Measurements from ENCODE around the gene HEATR5A.

Gene HEATR5A

GRCh38 chr14:31292937-31293616 lies 127.3 kb downstream of the HEATR5A start:
- Histone ChIP-seq H3K4me1 (ENCODE audit: insufficient read depth, low read length) (peaks cover 19% of the 10 kb centered on the region), H3K36me3 (ENCODE audit: insufficient read depth, low read length) (no peaks in the 10 kb centered on the region), H3K9ac (ENCODE audit: low read depth, low read length) (peak overlapping the region; percentile 46), H3K4me3 (ENCODE audit: low read length) (no peak overlapping the region), H3K9me3 (ENCODE audit: insufficient read depth, low read depth, low read length) (no peaks in the 10 kb centered on the region), H3K27me3 (ENCODE audit: insufficient read depth, low read length) (no peaks in the 10 kb centered on the region), H3K27ac (ENCODE audit: low read depth, low read length) (peak overlapping the region; percentile 99)
- WGBS, result 30% methylated on average over 2 of the region's 3 CpGs

GRCh38 chr14:31291210-31291609 lies 129.1 kb downstream of the HEATR5A start:
- Histone ChIP-seq H3K9me3 (ENCODE audit: insufficient read depth, low read depth, low read length) (peaks cover 9% of the 10 kb centered on the region; the same call in 1 of the 2 replicates), H3K9ac (ENCODE audit: low read depth, low read length) (no peak overlapping the region), H3K27ac (ENCODE audit: low read depth, low read length) (no peak overlapping the region), H3K36me3 (ENCODE audit: insufficient read depth, low read length) (no peaks in the 10 kb centered on the region), H3K4me3 (ENCODE audit: low read length) (no peak overlapping the region), H3K27me3 (ENCODE audit: insufficient read depth, low read length) (no peaks in the 10 kb centered on the region), H3K4me1 (ENCODE audit: insufficient read depth, low read length) (peaks cover 19% of the 10 kb centered on the region)

- Histone ChIP-seq H3K9ac (ENCODE audit: low read depth, low read length) (no peak overlapping the region), H3K9me3 (ENCODE audit: insufficient read depth, low read depth, low read length) (peaks cover 12% of the 10 kb centered on the region; the same call in 1 of the 2 replicates), H3K4me3 (ENCODE audit: low read length) (no peak overlapping the region), H3K4me1 (ENCODE audit: insufficient read depth, low read length) (no peaks in the 10 kb centered on the region), H3K36me3 (ENCODE audit: insufficient read depth, low read length) (no peaks in the 10 kb centered on the region), H3K27me3 (ENCODE audit: insufficient read depth, low read length) (no peaks in the 10 kb centered on the region), H3K27ac (ENCODE audit: low read depth, low read length) (no peak overlapping the region)
- 98% methylated on average over 4 of the region's 4 CpGs for WGBS
These were observed 132.9 kb downstream of the HEATR5A start for GRCh38 chr14:31287294-31287972.

GRCh38 chr14:31286456-31287293 lies 133.7 kb downstream of the HEATR5A start:
- Histone ChIP-seq H3K9me3 (ENCODE audit: insufficient read depth, low read depth, low read length) (peaks cover 12% of the 10 kb centered on the region; the same call in 1 of the 2 replicates), H3K4me1 (ENCODE audit: insufficient read depth, low read length) (no peaks in the 10 kb centered on the region), H3K27ac (ENCODE audit: low read depth, low read length) (no peak overlapping the region), H3K4me3 (ENCODE audit: low read length) (no peak overlapping the region), H3K9ac (ENCODE audit: low read depth, low read length) (no peak overlapping the region), H3K27me3 (ENCODE audit: insufficient read depth, low read length) (no peaks in the 10 kb centered on the region), H3K36me3 (ENCODE audit: insufficient read depth, low read length) (no peaks in the 10 kb centered on the region)
- WGBS, result 89% methylated on average over 12 of the region's 12 CpGs

- 90% methylated on average over 3 of the region's 3 CpGs for WGBS
- Histone ChIP-seq H3K4me1 (ENCODE audit: insufficient read depth, low read length) (no peaks in the 10 kb centered on the region), H3K9me3 (ENCODE audit: insufficient read depth, low read depth, low read length) (peaks cover 26% of the 10 kb centered on the region), H3K9ac (ENCODE audit: low read depth, low read length) (no peak overlapping the region), H3K27ac (ENCODE audit: low read depth, low read length) (no peak overlapping the region), H3K4me3 (ENCODE audit: low read length) (no peak overlapping the region), H3K36me3 (ENCODE audit: insufficient read depth, low read length) (no peaks in the 10 kb centered on the region), H3K27me3 (ENCODE audit: insufficient read depth, low read length) (no peaks in the 10 kb centered on the region)
These were observed 136.6 kb downstream of the HEATR5A start for GRCh38 chr14:31283578-31284252.

GRCh38 chr14:31283153-31283552 lies 137.2 kb downstream of the HEATR5A start:
- Histone ChIP-seq H3K27me3 (ENCODE audit: insufficient read depth, low read length) (no peaks in the 10 kb centered on the region), H3K9ac (ENCODE audit: low read depth, low read length) (no peak overlapping the region), H3K27ac (ENCODE audit: low read depth, low read length) (no peak overlapping the region), H3K9me3 (ENCODE audit: insufficient read depth, low read depth, low read length) (peaks cover 31% of the 10 kb centered on the region), H3K36me3 (ENCODE audit: insufficient read depth, low read length) (no peaks in the 10 kb centered on the region), H3K4me3 (ENCODE audit: low read length) (no peak overlapping the region), H3K4me1 (ENCODE audit: insufficient read depth, low read length) (no peaks in the 10 kb centered on the region)
- 97% methylated on average over 1 of the region's 1 CpG for WGBS

- Histone ChIP-seq H3K4me1 (ENCODE audit: insufficient read depth, low read length) (no peaks in the 10 kb centered on the region), H3K27ac (ENCODE audit: low read depth, low read length) (no peak overlapping the region), H3K36me3 (ENCODE audit: insufficient read depth, low read length) (no peaks in the 10 kb centered on the region), H3K27me3 (ENCODE audit: insufficient read depth, low read length) (no peaks in the 10 kb centered on the region), H3K4me3 (ENCODE audit: low read length) (no peak overlapping the region), H3K9ac (ENCODE audit: low read depth, low read length) (no peak overlapping the region), H3K9me3 (ENCODE audit: insufficient read depth, low read depth, low read length) (peaks cover 39% of the 10 kb centered on the region)
- WGBS, result 95% methylated on average over 3 of the region's 3 CpGs
These were observed 139.5 kb downstream of the HEATR5A start for GRCh38 chr14:31280871-31281220.

GRCh38 chr14:31280132-31280870 lies 140.0 kb downstream of the HEATR5A start:
- H3K36me3 ChIP-seq (ENCODE audit: insufficient read depth, low read length), result no peaks in the 10 kb centered on the region
- H3K27me3 ChIP-seq (ENCODE audit: insufficient read depth, low read length), result no peaks in the 10 kb centered on the region
- H3K4me3 ChIP-seq (ENCODE audit: low read length), result no peak overlapping the region
- 88% methylated on average over 4 of the region's 4 CpGs for WGBS
- no peak overlapping the region for H3K9ac ChIP-seq (ENCODE audit: low read depth, low read length)
- no peak overlapping the region; the same call in 1 of the 2 replicates for H3K27ac ChIP-seq (ENCODE audit: low read depth, low read length)
- H3K9me3 ChIP-seq (ENCODE audit: insufficient read depth, low read depth, low read length), result peaks cover 44% of the 10 kb centered on the region
- H3K4me1 ChIP-seq (ENCODE audit: insufficient read depth, low read length), result no peaks in the 10 kb centered on the region

GRCh38 chr14:31278883-31279282 lies 141.5 kb downstream of the HEATR5A start:
- no peaks in the 10 kb centered on the region for H3K27me3 ChIP-seq (ENCODE audit: insufficient read depth, low read length)
- H3K36me3 ChIP-seq (ENCODE audit: insufficient read depth, low read length), result no peaks in the 10 kb centered on the region
- no peak overlapping the region for H3K27ac ChIP-seq (ENCODE audit: low read depth, low read length)
- H3K4me1 ChIP-seq (ENCODE audit: insufficient read depth, low read length), result no peaks in the 10 kb centered on the region
- H3K9ac ChIP-seq (ENCODE audit: low read depth, low read length), result no peak overlapping the region
- peaks cover 52% of the 10 kb centered on the region for H3K9me3 ChIP-seq (ENCODE audit: insufficient read depth, low read depth, low read length)
- 100% methylated on average over 1 of the region's 1 CpG for WGBS
- H3K4me3 ChIP-seq (ENCODE audit: low read length), result no peak overlapping the region

- H3K4me1 ChIP-seq (ENCODE audit: insufficient read depth, low read length), result no peaks in the 10 kb centered on the region
- H3K27me3 ChIP-seq (ENCODE audit: insufficient read depth, low read length), result no peaks in the 10 kb centered on the region
- H3K4me3 ChIP-seq (ENCODE audit: low read length), result no peak overlapping the region
- no peak overlapping the region for H3K27ac ChIP-seq (ENCODE audit: low read depth, low read length)
- H3K36me3 ChIP-seq (ENCODE audit: insufficient read depth, low read length), result no peaks in the 10 kb centered on the region
- H3K9me3 ChIP-seq (ENCODE audit: insufficient read depth, low read depth, low read length), result peaks cover 57% of the 10 kb centered on the region
- 96% methylated on average over 1 of the region's 1 CpG for WGBS
- no peak overlapping the region for H3K9ac ChIP-seq (ENCODE audit: low read depth, low read length)
These were observed 143.3 kb downstream of the HEATR5A start for GRCh38 chr14:31277085-31277484.
